Measurements from ENCODE around the gene GPR183. TPM values are rescaled to one million over a fixed set of nuclear protein-coding genes. Genes with fewer than 3 reads are reported as not detected.
A peak's percentile ranks its signal among the peaks of the same experiment; 100 is the strongest.

The GPR183 gene
- total and polyA plus RNA-seq, 10 of the 15 experiments (the other 5 are each of a cell fraction or from before 2014, with no cell fraction given): 134 to 669 (median 225) TPM

GRCh38 chr13:99305566-99305965 lies 1.6 kb downstream of the GPR183 start:
- peak overlapping the region; percentile 83 for H3K9ac ChIP-seq (ENCODE audit: control insufficient read depth, insufficient read depth, low read length)
- no TSS peak for BruUV-seq (replicated peaks)
- H3K79me2 ChIP-seq (ENCODE audit: control insufficient read depth, insufficient read depth, low read length): peaks cover 98% of the 10 kb centered on the region
- peak overlapping the region; percentile 98 for H3K4me3 ChIP-seq
- CTCF ChIA-PET: interaction anchor here (0.9 to 6.7 kb wide), 11 partner anchors 8 to 82 kb away, joined by 3 to 61 read pairs (median 8); no protein-coding TSS in a partner anchor
- no peak overlapping the region for H2AFZ ChIP-seq (ENCODE audit: control insufficient read depth, low read depth, low read length)
- SMC1A ChIA-PET (ENCODE audit: uncharacterized antibody, unreplicated experiment): interaction anchor here (1.0 to 13.7 kb wide), 14 partner anchors 18 to 130 kb away, joined by 3 to 264 read pairs (median 18); no protein-coding TSS in a partner anchor
- in situ Hi-C loops (cut with MboI) (loop anchor here (5.0 kb wide), 1 partner anchor 62 kb away; no protein-coding TSS in a partner anchor), intact Hi-C loops (cut with micrococcal nuclease; ENCODE audit: unreplicated experiment) (loop anchor here (10.0 kb wide), 1 partner anchor 199 kb away; the partner anchor contains the start of gene TM9SF2)
- peak overlapping the region; percentile 93 for H3K27ac ChIP-seq (ENCODE audit: control insufficient read depth, insufficient read depth)
- H3K27me3 ChIP-seq (replicated peaks in 1 of 2; ENCODE audit: control insufficient read depth in 2 of 2, insufficient read depth in 2 of 2, low read length in 1 of 2): no peaks in the 10 kb centered on the region
- ATAC-seq: no peak
- WGBS (ENCODE audit: insufficient coverage, insufficient replicate concordance, low lambda C conversion rate, missing lambda C conversion rate): 0% methylated on average over 8 of the region's 8 CpGs
- RAD21 ChIA-PET (ENCODE audit: unreplicated experiment): interaction anchor here (0.7 to 14.1 kb wide), 14 partner anchors 8 to 130 kb away, joined by 3 to 247 read pairs (median 20); no protein-coding TSS in a partner anchor
- H3K4me2 ChIP-seq (ENCODE audit: control insufficient read depth, insufficient read depth): peak overlapping the region; percentile 64
- no peaks in the 10 kb centered on the region for H3K9me3 ChIP-seq (replicated peaks; ENCODE audit: control insufficient read depth, insufficient read depth, low read length)
- H4K20me1 ChIP-seq (ENCODE audit: control insufficient read depth, insufficient read depth): no peaks in the 10 kb centered on the region; the same call in 1 of the 2 replicates
- POLR2A ChIA-PET: interaction anchor here (0.6 to 8.0 kb wide), 8 partner anchors 7 to 1870 kb away, joined by 3 to 59 read pairs (median 14); no protein-coding TSS in a partner anchor
- no peak for FAIRE-seq
- peaks cover 0 to 14% of the 10 kb centered on the region in 2 experiments; a peak in 3 of 4 replicates for H3K36me3 ChIP-seq (ENCODE audit: control insufficient read depth in 2 of 2, insufficient read depth in 2 of 2, low read length in 1 of 2)
- no peak for DNase-seq (ENCODE audit: low read depth, low spot score)
- peaks cover 39% of the 10 kb centered on the region for H3K4me1 ChIP-seq (ENCODE audit: control insufficient read depth, insufficient read depth, low read length)
- TF ChIP-seq YY1 (IDR thresholded peaks at IDR 0.05; ENCODE audit: low read depth, low read length) (no peak), POLR2AphosphoS5 (IDR thresholded peaks at IDR 0.05; ENCODE audit: low read length) (peak; percentile 66; the same call in 1 of the 2 replicates), POLR2AphosphoS2 (IDR thresholded peaks at IDR 0.05; ENCODE audit: low read depth, low read length) (no peak; the same call in 1 of the 2 replicates), PML (IDR thresholded peaks at IDR 0.05; ENCODE audit: low read length) (no peak), NKRF (conservative IDR thresholded peaks at IDR 0.05) (no peak), ZBTB11 (CRISPR knock-in tag; IDR thresholded peaks at IDR 0.05) (0 out of 2 replicates have a peak, but pooled peaks have one; percentile 1), BHLHE40 (IDR thresholded peaks at IDR 0.05; ENCODE audit: borderline replicate concordance in 1 of 2, low read depth in 2 of 2, low read length in 1 of 2) (no peak), RUNX3 (IDR thresholded peaks at IDR 0.05; ENCODE audit: low read length) (peak; percentile 60), CBFB (IDR thresholded peaks at IDR 0.05; ENCODE audit: low read depth) (0 out of 2 replicates have a peak, but pooled peaks have one; percentile 6), ESRRA (IDR thresholded peaks at IDR 0.05; ENCODE audit: low read length) (no peak), POLR2A (IDR thresholded peaks at IDR 0.05; ENCODE audit: low read depth, low read length) (peak; percentile 33; the same call in 1 of the 2 replicates), FOXM1 (IDR thresholded peaks at IDR 0.05; ENCODE audit: low read depth, low read length) (0 out of 2 replicates have a peak, but pooled peaks have one; percentile 0), NFIC (IDR thresholded peaks at IDR 0.05; ENCODE audit: low read depth, low read length) (no peak), MTA3 (IDR thresholded peaks at IDR 0.05; ENCODE audit: borderline replicate concordance, low read length) (no peak), ZBED1 (IDR thresholded peaks at IDR 0.05; ENCODE audit: borderline replicate concordance) (peak; percentile 71), KLF5 (IDR thresholded peaks at IDR 0.05; ENCODE audit: partially characterized antibody) (no peak), CHD4 (IDR thresholded peaks at IDR 0.05) (no peak), NFYB (IDR thresholded peaks at IDR 0.05; ENCODE audit: insufficient read depth, low read depth, low read length) (no peak)
- TF ChIP-seq, protein P1, sequence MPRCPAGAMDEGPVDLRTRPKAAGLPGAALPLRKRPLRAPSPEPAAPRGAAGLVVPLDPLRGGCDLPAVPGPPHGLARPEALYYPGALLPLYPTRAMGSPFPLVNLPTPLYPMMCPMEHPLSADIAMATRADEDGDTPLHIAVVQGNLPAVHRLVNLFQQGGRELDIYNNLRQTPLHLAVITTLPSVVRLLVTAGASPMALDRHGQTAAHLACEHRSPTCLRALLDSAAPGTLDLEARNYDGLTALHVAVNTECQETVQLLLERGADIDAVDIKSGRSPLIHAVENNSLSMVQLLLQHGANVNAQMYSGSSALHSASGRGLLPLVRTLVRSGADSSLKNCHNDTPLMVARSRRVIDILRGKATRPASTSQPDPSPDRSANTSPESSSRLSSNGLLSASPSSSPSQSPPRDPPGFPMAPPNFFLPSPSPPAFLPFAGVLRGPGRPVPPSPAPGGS (IDR thresholded peaks at IDR 0.05; ENCODE audit: borderline replicate concordance, insufficient read depth, low read depth, low read length, poor library complexity, severe bottlenecking): no peak

Data from GM12878 (cell line).